Measurements from ENCODE around the gene ZSWIM4.

ZSWIM4 gene

DNA sequence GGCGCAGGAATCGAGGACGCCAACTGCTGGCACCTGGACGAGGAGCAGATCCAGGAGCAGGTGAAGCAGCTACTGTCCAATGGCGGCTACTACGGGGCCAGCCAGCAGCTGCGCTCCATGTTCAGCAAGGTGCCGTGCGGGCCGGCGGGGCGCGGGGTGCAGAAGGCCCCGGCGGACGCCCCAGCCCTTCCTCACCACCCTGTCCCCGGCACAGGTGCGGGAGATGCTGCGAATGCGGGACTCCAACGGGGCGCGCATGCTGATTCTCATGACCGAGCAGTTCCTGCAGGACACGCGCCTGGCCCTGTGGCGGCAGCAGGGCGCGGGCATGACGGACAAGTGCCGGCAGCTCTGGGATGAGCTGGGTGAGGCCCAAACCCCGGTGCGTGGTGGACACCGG lies 13.6 kb downstream of the ZSWIM4 start:
- DNase-seq (ENCODE audit: low read depth in 3 of 3), result no peak

DNA sequence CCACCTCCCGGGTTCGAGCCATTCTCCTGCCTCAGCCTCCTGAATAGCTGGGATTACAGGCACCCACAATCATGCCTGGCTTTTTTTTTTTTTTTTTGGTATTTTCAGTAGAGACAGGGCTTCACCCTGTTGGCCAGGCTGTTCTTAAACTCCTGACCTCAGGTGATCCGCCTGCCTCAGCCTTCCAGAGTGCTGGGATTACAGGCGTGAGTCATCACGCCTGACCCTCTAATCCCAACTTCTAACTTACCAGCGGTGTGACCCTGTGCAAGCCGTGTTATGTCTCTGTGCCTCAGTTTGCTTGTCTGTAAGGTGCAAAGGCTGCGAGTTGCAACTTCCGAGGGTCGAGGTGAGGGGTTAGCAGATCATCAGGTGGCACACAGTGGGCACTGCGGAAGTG lies 17.3 kb downstream of the ZSWIM4 start:
- DNase-seq (ENCODE audit: low read depth in 3 of 3), result no peak

DNA sequence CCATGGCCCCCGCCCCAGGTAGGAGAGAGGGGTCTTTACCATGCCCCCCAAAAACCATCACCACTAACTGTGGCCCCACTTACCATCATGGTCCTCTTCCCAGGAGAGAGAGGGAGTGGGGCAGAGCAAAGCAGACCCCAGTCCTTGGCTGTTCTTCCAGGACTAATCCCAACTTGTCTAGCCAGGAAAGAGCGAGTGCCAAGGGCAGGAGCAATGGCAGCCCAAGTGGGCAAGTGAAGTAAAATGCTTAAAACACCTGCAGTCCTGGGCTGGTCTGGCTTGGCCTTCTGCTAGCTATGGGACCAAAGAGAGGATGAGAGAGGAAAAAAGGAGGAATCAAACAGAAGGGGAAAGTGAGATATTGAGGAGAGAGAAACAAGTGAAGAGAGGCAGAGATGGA lies 17.9 kb downstream of the ZSWIM4 start:
- DNase-seq (ENCODE audit: low read depth in 3 of 3), result no peak

DNA sequence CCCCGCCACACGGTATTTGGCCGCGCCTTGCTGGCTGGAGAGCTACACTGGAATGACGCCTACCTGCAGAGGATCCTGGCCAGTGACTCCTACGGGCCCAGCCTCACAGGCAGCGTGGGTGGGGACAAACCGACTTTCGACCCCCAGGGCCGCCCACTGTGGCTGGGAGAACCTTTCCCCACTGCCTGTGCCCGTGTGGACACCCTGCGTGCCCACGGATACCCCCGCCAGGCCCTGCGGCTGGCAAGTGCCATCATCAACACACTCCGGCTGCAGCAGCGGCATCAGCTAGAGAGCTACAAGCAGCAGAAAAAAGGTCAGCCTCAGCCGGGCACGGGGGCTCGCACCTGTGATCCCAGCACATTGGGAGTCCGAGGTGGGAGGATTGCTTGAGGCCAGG lies 19.3 kb downstream of the ZSWIM4 start:
- no peak for DNase-seq (ENCODE audit: low read depth in 3 of 3)

DNA sequence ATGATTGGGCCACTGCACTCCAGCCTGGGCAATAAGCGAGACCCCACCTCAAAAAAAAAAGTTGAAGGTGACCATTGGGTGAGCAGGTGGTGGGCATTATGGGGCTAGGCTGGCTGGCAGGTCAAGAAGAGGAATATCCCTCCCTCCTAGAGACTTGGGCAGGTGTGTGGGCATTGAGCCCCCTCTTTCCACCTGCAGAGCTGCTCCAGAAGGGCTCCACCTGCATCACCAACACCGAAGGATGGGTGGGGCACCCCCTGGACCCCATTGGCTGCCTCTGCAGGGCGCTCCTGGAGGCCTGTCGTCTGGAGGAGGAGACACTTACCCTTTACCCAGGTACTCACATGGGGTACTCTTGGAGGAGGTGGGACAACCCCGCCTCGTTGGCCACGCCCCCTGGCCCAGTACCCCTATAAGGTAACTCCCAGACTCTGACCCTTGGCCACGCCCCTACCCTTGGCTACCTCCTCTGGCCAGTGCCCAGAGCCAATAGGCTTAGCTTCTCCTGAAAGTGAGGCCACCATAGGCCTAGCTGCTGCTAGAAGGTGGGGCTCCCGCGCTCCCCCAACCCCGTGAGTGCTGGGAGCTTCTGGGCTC lies 21.9 kb downstream of the ZSWIM4 start:
- DNase-seq (ENCODE audit: low read depth in 3 of 3), result no peak

DNA sequence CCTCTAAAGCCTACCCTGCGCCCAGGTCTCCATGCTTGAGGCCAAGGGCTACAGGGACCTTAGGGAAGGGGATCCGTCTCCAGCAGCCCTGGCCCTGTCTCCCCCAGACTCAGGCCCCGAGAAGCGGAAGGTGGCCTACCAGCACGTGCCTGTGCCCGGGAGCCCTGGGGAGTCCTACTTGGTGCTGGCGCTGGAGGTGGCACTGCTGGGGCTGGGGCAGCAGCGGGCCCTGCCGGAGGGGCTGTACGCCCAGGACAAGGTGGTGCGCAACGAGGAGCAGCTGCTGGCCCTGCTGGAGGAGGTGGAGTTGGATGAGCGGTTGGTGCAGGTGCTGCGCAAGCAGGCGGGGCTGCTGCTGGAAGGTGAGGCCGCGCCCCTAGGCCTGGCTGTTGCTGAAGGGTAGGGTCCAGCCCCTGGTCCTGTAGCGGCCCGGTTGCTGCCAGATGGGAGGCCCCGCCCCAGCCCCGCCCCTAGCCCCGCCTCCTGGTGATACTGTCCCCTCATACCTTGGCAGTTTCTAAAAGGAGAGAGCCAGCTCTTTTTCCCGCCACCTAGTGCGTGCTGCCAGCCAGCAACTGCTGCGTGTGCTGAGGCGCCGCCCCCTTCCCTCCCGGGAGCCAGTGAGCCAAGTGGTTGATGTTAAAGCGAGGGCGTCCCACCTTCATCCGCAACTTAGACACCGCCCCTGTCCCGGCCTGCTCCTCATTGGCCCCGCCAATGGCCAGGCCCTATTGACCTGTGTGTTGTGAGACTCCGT lies 22.6 kb downstream of the ZSWIM4 start:
- no peak for DNase-seq (ENCODE audit: low read depth in 3 of 3)

DNA sequence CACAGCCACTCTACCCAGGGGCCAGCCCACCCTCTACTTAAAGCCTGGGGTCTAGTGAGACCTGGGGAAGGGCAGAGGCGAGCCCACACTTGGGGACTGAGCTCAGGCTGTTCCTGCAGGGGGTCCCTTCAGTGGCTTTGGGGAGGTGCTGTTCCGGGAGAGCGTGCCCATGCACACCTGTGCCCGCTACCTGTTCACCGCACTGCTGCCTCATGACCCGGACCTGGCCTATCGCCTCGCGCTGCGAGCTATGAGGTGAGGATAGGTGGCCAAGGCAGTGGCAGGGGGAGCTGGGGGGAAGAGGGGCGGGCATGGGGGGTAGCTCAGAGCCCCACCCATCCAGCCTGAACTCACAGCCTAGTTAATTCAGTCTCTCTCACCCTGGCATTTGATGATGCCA lies 24.0 kb downstream of the ZSWIM4 start:
- no peak for DNase-seq (ENCODE audit: low read depth in 3 of 3)

DNA sequence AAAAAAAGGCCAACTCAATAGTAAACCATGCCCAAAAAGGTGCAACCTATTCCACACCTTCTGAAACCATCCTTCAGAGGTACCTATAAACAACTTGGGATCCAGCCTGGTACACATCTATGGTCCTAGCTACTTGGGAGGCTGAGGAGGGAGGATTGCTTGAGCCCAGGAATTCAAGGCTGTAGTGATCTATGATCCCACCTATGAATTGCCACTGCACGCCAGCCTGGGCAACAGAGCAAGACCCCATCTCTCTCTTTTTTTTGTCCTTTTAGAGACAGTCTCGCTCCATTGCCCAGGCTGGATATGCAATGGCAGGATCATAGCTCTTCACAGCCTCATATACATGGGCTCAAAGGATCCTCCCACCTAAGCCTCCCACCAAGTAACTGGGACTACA lies 26.0 kb downstream of the ZSWIM4 start:
- DNase-seq (ENCODE audit: low read depth in 3 of 3), result no peak

DNA sequence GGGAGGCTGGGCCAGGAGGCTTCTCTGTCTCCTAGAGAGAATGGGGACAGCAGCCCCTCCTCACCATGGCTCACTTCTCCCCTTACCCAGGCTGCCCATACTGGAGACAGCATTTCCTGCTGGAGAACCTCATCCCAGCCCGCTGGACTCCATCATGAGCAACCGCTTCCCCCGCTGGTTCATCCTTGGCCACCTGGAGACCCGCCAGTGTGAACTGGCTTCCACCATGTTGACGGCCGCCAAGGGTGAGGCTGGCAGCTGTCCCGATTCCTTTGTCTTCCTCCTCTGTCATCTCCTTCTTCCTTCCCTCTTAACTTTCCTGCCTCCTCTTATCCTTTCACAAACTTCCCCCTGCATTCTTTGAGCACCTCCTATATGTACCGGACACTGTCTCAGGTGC lies 28.0 kb downstream of the ZSWIM4 start:
- DNase-seq (ENCODE audit: low read depth in 3 of 3), result no peak

DNA sequence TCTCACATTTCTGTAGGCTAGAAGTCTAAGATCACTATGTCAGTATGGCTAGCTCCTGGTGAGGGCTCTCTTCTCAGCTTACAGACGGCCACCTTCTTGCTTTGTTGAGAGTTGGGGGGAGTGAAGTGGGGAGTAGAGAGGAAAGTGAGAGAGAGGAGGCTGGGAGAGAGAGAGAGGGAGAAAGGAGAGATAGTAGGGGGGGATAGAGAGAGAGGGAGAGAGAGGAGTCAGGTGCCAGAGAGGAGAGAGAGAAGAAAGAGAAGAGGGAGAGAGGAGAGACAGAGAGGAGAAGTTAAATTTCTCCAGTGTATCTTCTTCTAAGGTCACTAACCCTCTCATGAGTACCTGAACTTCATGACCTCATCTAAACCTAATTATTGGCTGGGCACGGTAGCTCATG lies 28.7 kb downstream of the ZSWIM4 start:
- no peak for DNase-seq (ENCODE audit: low read depth in 3 of 3)

DNA sequence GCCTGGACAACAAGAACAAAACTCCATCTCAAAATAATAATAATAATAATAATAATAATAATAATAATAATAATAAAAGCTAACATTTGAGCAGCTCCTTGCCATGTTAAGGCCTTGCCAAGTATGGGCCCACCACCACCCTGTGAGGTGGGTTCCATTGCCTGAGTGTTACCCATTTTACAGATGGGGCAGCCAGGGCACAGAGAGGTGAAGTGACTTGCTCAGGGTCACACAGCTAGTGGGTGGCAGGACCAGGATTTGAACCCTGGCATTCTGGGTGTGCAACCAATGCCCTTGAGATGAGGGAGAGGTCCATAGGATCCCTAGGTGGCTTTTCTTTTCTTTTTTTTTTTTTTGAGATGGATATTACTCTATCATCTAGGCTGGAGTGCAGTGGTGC lies 29.5 kb downstream of the ZSWIM4 start:
- DNase-seq (ENCODE audit: low read depth in 3 of 3), result no peak

DNA sequence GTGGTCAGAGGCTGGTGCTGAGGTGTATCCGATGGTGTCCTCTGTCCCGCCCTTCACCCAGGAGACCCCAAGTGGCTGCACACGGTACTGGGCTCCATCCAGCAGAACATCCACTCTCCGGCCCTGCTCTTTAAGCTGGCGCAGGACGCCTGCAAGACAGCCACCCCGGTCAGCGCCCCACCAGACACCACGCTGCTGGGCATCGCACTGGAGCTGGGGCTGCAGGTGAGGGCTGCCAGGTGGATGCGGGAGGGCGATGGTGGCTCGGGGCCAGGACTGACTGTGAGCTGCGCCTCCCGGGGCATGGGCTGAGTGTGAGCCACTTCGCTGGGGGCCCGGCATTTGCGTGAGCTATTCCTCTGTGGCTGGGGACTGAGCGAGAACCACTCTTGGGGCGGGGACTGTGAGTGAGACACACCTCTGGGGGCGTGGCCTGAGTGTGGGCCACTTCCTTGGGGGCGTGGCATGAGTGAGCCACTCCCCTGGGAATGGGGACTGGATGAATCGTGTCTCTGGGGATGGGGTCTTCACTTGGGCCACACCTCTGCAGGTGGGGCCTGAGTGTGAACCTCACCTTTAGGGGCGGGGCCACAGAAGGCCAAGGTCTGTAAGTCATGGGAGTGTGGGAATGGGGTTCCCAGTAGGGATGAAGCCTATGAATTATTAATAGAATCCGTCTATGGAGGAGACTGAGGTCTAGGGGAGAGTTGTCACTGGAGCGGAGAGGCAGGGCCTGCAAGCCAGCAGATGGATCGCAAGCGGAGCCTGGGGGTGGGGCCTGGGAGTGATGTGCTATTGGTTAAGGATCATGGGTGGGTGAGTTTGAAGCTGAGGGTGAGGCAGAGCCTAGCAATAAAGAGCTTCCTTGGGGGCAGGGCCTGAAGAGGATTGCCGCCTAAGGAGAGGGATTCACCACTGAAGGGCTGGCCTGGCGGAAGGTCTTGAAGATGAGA lies 30.5 kb downstream of the ZSWIM4 start:
- no peak for DNase-seq (ENCODE audit: low read depth in 3 of 3)

DNA sequence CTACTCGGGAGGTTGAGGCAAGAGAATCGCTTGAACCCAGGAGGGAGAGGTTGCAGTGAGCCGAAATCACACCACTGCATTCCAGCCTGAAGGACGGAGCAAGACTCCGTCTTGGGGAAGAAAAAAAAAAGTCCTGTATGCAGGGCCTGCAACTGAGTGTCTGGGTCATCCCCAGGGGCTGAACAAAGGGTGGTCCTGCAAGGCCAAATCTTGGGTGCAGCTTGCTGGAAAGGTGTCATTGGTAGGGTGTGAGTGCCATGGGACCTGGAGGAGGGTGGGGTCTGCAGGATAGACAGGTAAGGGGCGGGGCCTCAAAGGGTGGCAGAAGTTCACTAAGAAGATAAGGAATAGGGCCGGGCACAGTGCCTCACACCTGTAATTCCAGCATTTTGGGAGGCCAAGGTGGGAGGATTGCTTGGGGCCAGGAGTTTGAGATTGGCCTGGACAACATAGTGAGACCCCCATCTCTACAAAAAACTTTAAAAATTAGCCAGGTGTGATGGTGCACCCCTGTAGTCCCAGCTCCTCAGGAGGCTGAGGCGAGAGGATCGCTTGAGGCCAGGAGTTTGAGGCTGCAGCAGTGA lies 31.5 kb downstream of the ZSWIM4 start:
- no peak for DNase-seq (ENCODE audit: low read depth in 3 of 3)

DNA sequence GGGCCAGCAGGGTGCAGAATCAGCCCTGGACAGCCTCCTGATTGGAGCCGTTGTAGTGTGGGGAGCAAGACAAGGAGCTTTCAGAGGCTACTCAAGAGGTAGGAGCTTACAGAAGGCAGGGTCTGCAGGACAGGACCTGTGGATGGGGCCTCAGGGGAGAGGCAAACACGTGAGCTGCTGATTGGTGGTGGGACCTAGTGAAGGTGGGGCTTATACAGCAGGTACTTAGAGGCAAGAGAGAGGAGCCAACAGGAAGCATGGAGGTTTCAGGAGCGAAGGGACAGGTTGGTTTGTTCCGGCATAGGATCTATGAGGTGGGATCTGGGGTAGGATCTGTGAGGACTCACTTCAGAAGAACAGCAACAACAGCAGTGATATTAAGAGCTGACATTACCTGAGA lies 32.4 kb downstream of the ZSWIM4 start:
- no peak for DNase-seq (ENCODE audit: low read depth in 3 of 3)

DNA sequence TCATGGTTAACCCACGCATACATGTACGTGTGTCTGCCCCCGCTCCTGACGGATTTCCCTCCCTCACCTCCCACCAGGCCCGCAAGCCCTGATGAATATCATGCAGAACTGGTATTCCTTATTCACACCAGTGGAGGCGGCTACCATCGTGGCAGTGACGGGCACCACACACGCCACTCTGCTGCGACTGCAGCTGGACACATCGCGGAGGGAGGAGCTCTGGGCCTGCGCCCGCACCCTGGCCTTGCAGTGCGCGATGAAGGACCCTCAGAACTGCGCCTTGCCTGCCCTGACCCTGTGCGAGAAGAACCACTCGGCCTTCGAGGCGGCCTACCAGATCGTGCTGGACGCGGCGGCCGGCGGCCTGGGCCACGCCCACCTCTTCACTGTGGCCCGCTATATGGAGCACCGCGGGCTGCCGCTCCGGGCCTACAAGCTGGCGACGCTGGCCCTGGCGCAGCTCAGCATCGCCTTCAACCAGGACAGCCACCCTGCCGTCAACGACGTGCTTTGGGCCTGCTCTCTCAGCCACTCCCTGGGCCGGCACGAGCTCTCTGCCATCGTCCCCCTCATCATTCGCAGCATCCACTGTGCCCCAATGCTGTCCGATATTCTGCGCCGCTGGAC lies 35.0 kb downstream of the ZSWIM4 start:
- no peak for DNase-seq (ENCODE audit: low read depth in 3 of 3)

DNA sequence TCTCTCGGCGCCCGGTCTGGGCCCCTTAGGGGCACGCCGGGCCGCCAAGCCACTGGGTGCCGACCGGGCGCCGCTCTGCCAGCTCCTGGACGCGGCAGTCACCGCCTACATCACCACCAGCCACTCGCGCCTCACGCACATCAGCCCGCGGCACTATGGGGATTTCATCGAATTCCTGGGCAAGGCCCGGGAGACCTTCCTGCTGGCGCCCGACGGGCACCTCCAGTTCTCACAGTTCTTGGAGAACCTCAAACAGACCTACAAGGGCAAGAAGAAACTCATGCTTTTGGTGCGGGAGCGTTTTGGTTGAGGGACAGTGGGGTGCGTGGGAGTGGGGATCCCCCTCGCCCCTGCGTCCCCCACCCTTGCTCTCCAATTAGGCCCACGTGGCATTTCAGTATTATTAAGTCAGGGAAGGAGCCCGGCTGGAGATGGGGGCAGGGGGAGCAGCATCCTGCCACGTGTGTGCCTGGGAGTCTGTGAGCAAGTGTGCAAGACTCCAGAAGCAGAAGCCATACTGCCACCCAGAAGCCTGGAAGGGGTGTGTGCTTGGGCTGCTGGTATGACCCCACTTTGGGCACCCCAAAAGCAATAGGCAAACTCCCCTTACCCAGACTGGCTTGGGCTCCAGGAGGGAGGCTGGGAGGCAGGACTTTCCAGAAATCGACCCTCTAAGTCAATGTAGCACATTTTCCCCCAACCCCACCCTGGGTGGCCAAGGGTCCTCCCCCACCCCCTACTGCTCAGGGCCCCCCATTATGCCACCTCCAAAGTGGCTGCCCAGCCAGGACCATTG lies 35.7 kb downstream of the ZSWIM4 start:
- no peak for DNase-seq (ENCODE audit: low read depth in 3 of 3)

DNA sequence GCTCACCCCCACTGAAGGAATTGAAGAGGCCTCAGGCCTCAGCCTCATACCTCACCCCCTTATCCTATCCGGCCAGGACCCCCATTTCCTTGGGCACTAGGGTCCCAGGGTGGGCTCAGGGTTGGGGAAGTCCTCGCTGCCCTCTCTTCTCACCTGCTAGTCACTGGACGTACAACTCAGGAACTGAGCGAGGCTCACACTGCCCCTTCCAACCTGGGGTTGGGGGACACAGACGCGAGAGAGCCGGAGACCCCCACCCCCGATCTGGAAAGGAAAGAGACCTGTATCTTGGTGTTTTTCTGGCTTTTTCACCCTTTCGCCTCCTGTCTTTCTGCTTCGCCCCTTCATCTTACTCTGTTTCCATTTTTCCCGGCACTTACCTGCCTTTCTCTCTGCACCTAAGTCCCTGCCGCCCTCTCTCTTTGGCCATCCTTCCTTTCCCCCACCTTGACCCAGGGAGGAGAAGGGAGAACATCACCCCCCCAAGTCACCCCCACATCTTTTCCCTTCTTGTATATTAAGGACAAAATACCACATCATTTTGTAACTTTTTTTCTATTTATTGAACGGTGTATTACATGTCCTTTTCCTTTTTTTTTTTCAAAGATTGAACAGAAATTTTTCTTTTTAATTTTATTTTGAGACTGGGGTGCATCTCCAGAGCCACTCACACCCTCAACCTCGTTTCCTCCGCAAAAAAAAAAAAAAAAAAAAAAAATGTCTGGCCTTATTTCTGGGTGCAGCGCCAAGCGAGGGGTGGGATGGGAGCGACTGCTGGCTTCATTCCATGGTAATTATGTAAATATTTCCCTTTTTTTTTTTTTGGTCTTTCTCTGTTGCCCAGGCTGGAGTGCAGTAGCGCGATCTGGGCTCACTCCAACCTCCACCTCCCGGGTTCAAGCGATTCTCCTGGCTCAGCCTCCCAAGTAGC lies 36.6 kb downstream of the ZSWIM4 start:
- DNase-seq (ENCODE audit: low read depth in 3 of 3), result no peak

DNA sequence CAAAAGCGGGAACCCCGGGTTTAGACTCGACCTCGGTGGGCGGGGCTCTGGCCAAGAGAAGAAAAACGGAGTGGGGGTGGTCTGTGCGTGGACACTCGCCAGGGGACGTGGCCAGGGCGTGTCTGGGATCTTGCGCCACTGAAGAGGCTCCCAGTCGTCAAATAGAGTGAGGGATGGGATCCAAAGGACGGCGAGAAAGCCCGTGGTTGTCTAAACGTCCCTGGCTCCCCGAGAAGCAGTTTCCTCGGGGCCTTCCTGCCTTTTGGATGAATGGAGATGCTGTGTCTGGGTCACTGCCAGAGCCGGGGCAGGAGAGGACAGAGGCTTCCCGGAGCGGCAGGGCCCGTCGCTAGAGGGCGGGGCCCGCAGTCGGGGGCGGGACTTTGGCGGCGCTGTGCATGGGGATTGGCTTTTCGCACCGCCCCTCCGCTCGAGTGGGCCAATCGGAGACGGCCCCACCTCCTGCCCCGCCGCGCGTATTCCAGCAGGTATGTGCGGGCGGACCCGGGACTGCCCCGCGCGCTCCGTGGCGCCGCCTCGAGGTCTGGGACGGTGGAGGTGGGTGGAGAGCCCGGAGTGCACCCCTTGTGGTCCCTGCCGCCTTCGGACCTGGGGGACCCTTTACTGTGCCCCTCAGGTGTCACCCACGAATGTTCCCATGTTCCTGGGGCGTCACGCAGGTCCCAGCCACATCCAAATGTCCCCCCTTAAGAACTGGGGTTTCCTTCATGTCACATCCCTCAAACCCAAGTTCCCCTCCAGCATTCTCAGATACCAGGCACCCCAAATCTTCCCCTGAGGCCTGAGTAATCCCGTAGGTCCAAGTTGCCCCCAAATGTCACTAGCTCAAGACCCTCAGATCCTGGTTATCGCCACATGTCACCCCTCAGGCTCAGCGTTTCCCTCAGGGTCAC lies 38.3 kb downstream of the ZSWIM4 start:
- peak; percentile 88 to 96 (median 88) for DNase-seq (ENCODE audit: low read depth in 3 of 3)

All from stimulated activated CD4-positive, alpha-beta T cell treated with anti-CD3 and anti-CD28 coated beads, TNF-alpha, amount 100 ng/mL, for 48 hours (primary cell).